GM12872 (cell line): ENCODE results near the gene TRPV5.

Experiments
- TF ChIP-seq, protein P1 (sequence below): IDR thresholded peaks from 3 replicates; pipeline ENCODE4 v1.5.1; 2011; ENCODE audit warnings: low read depth, mild to moderate bottlenecking, low read length, moderate library complexity; ENCODE audit not compliant: insufficient read depth

Gene TRPV5

DNA sequence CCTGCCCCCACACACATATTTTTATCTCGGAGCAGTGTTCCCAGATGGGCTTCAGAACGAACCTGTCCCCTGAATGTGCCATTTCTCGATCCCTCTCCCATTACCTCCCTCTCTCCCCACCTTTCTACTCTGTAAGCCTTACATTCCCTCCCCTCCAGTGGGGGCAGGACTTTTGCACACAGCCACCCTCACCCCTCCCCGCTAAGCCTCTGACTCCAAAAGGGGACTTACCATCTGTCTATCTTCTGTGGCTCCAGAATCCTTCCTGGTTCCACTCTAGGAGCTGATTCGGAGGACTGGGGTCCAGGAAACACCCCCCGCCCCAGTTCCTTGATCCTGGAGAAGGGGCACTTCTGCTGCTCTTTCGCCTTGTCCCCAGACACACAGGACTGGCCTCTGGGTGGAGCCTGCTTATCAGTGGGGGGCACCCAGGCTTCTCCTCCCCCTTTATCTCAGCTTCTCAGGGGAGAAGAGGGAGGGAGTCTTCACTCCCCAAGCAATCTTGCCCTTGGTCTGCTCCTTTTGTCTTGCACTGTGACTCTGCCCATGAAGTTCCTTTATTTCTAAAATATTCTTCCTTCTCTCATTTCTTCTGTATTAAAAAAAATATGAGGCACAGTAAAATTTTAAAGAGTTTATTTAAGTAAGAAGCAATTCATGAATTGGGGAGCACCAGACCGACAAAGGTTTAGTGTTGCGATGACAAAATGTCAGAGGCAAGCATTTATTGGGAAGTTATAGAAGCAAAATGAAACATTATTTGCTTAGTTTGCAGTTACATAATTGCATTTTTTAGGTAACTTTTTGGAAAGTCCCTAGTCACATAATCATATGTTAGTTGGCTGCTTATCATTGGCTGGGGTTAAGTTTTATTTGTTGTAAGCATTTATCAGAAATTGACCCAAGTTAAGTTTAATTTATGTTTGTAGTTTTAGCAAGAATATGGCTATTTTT is 28.7 kb upstream of the TRPV5 start, which contains the start of gene KEL:
Gene KEL, minus strand, starts transcription at position 391 of the 954 bp plus-strand sequence. Its CDS starts 157 bp downstream, at position 234.
- TF ChIP-seq, protein P1, sequence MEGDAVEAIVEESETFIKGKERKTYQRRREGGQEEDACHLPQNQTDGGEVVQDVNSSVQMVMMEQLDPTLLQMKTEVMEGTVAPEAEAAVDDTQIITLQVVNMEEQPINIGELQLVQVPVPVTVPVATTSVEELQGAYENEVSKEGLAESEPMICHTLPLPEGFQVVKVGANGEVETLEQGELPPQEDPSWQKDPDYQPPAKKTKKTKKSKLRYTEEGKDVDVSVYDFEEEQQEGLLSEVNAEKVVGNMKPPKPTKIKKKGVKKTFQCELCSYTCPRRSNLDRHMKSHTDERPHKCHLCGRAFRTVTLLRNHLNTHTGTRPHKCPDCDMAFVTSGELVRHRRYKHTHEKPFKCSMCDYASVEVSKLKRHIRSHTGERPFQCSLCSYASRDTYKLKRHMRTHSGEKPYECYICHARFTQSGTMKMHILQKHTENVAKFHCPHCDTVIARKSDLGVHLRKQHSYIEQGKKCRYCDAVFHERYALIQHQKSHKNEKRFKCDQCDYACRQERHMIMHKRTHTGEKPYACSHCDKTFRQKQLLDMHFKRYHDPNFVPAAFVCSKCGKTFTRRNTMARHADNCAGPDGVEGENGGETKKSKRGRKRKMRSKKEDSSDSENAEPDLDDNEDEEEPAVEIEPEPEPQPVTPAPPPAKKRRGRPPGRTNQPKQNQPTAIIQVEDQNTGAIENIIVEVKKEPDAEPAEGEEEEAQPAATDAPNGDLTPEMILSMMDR, result no peak

- TF ChIP-seq, protein P1, result no peak
Measured at GRCh38 chr7:142961595-142961972, 28.0 kb upstream of the TRPV5 start.

GRCh38 chr7:142960955-142961512 is 27.5 kb upstream of the TRPV5 start:
- TF ChIP-seq, protein P1, result no peak

DNA sequence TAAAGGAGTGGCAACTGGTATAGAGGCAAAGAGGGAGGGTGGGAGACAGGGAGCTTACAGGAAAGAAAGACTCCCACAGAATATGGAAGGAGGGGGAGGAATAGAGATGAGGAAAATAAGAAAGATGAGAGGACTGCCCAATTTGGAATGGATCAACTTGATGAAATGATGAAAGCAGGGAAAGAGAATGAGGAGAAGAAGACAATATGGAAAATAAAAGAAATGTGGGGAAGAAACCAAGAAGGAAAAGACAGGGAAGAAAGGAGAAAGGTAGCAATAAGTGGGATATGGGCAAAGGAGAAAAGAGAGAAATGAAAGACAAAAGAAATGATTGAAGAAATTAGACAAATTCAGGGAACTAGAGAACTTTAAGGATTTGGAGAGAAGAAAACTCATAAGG is 25.7 kb upstream of the TRPV5 start:
- TF ChIP-seq, protein P1, result no peak

GRCh38 chr7:142957723-142958122 is 24.2 kb upstream of the TRPV5 start:
- TF ChIP-seq, protein P1, result no peak

- TF ChIP-seq, protein P1, result no peak
Measured at GRCh38 chr7:142956951-142957623, 23.5 kb upstream of the TRPV5 start.

- TF ChIP-seq, protein P1, result no peak
Measured at GRCh38 chr7:142954680-142955268, 21.2 kb upstream of the TRPV5 start.
